ENCODE data around the gene COL23A1.

COL23A1 gene

GRCh38 chr5:178527458-178528307 is 62.5 kb downstream of the COL23A1 start:
- H3K27me3 ChIP-seq (ENCODE audit: insufficient read depth, low read length) = no peaks in the 10 kb centered on the region
- peaks cover 16% of the 10 kb centered on the region for H3K4me1 ChIP-seq (ENCODE audit: insufficient read depth, low read length)

GRCh38 chr5:178526773-178527457 is 63.3 kb downstream of the COL23A1 start:
- no peaks in the 10 kb centered on the region for H3K9me3 ChIP-seq (ENCODE audit: insufficient read depth, low read depth, low read length)
- no peaks in the 10 kb centered on the region for H3K27me3 ChIP-seq (ENCODE audit: insufficient read depth, low read length)
- no peak overlapping the region; the same call in 1 of the 2 replicates for H3K9ac ChIP-seq (ENCODE audit: low read depth, low read length)
- no peaks in the 10 kb centered on the region for H3K36me3 ChIP-seq (ENCODE audit: insufficient read depth, low read depth, low read length)
- H3K4me3 ChIP-seq (ENCODE audit: low read length) = peak overlapping the region; percentile 20; the same call in 1 of the 2 replicates
- peaks cover 16% of the 10 kb centered on the region for H3K4me1 ChIP-seq (ENCODE audit: insufficient read depth, low read length)
- no peak overlapping the region for H3K27ac ChIP-seq (ENCODE audit: low read length)

More at GRCh38 chr5:178527458-178528307, 62.5 kb downstream of the COL23A1 start:
- no peak overlapping the region for H3K9ac ChIP-seq (ENCODE audit: low read depth, low read length)
- no peaks in the 10 kb centered on the region for H3K9me3 ChIP-seq (ENCODE audit: insufficient read depth, low read depth, low read length)
- H3K36me3 ChIP-seq (ENCODE audit: insufficient read depth, low read depth, low read length) = no peaks in the 10 kb centered on the region
- H3K27ac ChIP-seq (ENCODE audit: low read length) = no peak overlapping the region
- H3K4me3 ChIP-seq (ENCODE audit: low read length) = no peak overlapping the region

- Histone ChIP-seq H3K4me3 (ENCODE audit: low read length) (peak overlapping the region; percentile 20; the same call in 1 of the 2 replicates), H3K36me3 (ENCODE audit: insufficient read depth, low read depth, low read length) (no peaks in the 10 kb centered on the region), H3K9ac (ENCODE audit: low read depth, low read length) (peak overlapping the region; percentile 26), H3K4me1 (ENCODE audit: insufficient read depth, low read length) (peaks cover 16% of the 10 kb centered on the region), H3K27me3 (ENCODE audit: insufficient read depth, low read length) (no peaks in the 10 kb centered on the region), H3K9me3 (ENCODE audit: insufficient read depth, low read depth, low read length) (no peaks in the 10 kb centered on the region), H3K27ac (ENCODE audit: low read length) (no peak overlapping the region)
Measured at GRCh38 chr5:178525906-178526732, 64.1 kb downstream of the COL23A1 start.

- H3K27me3 ChIP-seq (ENCODE audit: insufficient read depth, low read length) = no peaks in the 10 kb centered on the region
- no peaks in the 10 kb centered on the region for H3K36me3 ChIP-seq (ENCODE audit: insufficient read depth, low read depth, low read length)
- no peaks in the 10 kb centered on the region; the same call in 1 of the 2 replicates for H3K9me3 ChIP-seq (ENCODE audit: insufficient read depth, low read depth, low read length)
- no peak overlapping the region for H3K27ac ChIP-seq (ENCODE audit: low read length)
- no peak overlapping the region for H3K9ac ChIP-seq (ENCODE audit: low read depth, low read length)
- H3K4me1 ChIP-seq (ENCODE audit: insufficient read depth, low read length) = peaks cover 16% of the 10 kb centered on the region
- no peak overlapping the region for H3K4me3 ChIP-seq (ENCODE audit: low read length)
Measured at GRCh38 chr5:178524093-178524882, 65.9 kb downstream of the COL23A1 start.

- H3K36me3 ChIP-seq (ENCODE audit: insufficient read depth, low read depth, low read length) = no peaks in the 10 kb centered on the region
- no peak overlapping the region for H3K9ac ChIP-seq (ENCODE audit: low read depth, low read length)
- no peaks in the 10 kb centered on the region for H3K27me3 ChIP-seq (ENCODE audit: insufficient read depth, low read length)
- H3K4me3 ChIP-seq (ENCODE audit: low read length) = no peak overlapping the region
- peaks cover 15% of the 10 kb centered on the region for H3K4me1 ChIP-seq (ENCODE audit: insufficient read depth, low read length)
- H3K27ac ChIP-seq (ENCODE audit: low read length) = no peak overlapping the region
- no peaks in the 10 kb centered on the region; the same call in 1 of the 2 replicates for H3K9me3 ChIP-seq (ENCODE audit: insufficient read depth, low read depth, low read length)
Measured at GRCh38 chr5:178522361-178522760, 67.8 kb downstream of the COL23A1 start.

- Histone ChIP-seq H3K36me3 (ENCODE audit: insufficient read depth, low read depth, low read length) (no peaks in the 10 kb centered on the region), H3K9ac (ENCODE audit: low read depth, low read length) (no peak overlapping the region), H3K9me3 (ENCODE audit: insufficient read depth, low read depth, low read length) (no peaks in the 10 kb centered on the region; the same call in 1 of the 2 replicates), H3K4me3 (ENCODE audit: low read length) (no peak overlapping the region), H3K27ac (ENCODE audit: low read length) (no peak overlapping the region), H3K27me3 (ENCODE audit: insufficient read depth, low read length) (no peaks in the 10 kb centered on the region), H3K4me1 (ENCODE audit: insufficient read depth, low read length) (no peaks in the 10 kb centered on the region; the same call in 1 of the 2 replicates)
Measured at GRCh38 chr5:178520851-178521250, 69.3 kb downstream of the COL23A1 start.

GRCh38 chr5:178519804-178520203 is 70.4 kb downstream of the COL23A1 start:
- Histone ChIP-seq H3K27me3 (ENCODE audit: insufficient read depth, low read length) (no peaks in the 10 kb centered on the region), H3K9me3 (ENCODE audit: insufficient read depth, low read depth, low read length) (no peaks in the 10 kb centered on the region; the same call in 1 of the 2 replicates), H3K36me3 (ENCODE audit: insufficient read depth, low read depth, low read length) (no peaks in the 10 kb centered on the region), H3K9ac (ENCODE audit: low read depth, low read length) (no peak overlapping the region), H3K27ac (ENCODE audit: low read length) (no peak overlapping the region), H3K4me1 (ENCODE audit: insufficient read depth, low read length) (no peaks in the 10 kb centered on the region), H3K4me3 (ENCODE audit: low read length) (no peak overlapping the region)

- Histone ChIP-seq H3K27ac (ENCODE audit: low read length) (no peak overlapping the region), H3K36me3 (ENCODE audit: insufficient read depth, low read depth, low read length) (no peaks in the 10 kb centered on the region), H3K4me3 (ENCODE audit: low read length) (no peak overlapping the region), H3K9ac (ENCODE audit: low read depth, low read length) (no peak overlapping the region), H3K27me3 (ENCODE audit: insufficient read depth, low read length) (no peaks in the 10 kb centered on the region), H3K9me3 (ENCODE audit: insufficient read depth, low read depth, low read length) (no peaks in the 10 kb centered on the region; the same call in 1 of the 2 replicates), H3K4me1 (ENCODE audit: insufficient read depth, low read length) (no peaks in the 10 kb centered on the region)
Measured at GRCh38 chr5:178519155-178519554, 71.0 kb downstream of the COL23A1 start.

- no peak overlapping the region for H3K27ac ChIP-seq (ENCODE audit: low read length)
- H3K27me3 ChIP-seq (ENCODE audit: insufficient read depth, low read length) = no peaks in the 10 kb centered on the region
- no peak overlapping the region for H3K9ac ChIP-seq (ENCODE audit: low read depth, low read length)
- H3K36me3 ChIP-seq (ENCODE audit: insufficient read depth, low read depth, low read length) = no peaks in the 10 kb centered on the region
- H3K9me3 ChIP-seq (ENCODE audit: insufficient read depth, low read depth, low read length) = no peaks in the 10 kb centered on the region; the same call in 1 of the 2 replicates
- no peak overlapping the region for H3K4me3 ChIP-seq (ENCODE audit: low read length)
- no peaks in the 10 kb centered on the region for H3K4me1 ChIP-seq (ENCODE audit: insufficient read depth, low read length)
Measured at GRCh38 chr5:178516504-178517235, 73.5 kb downstream of the COL23A1 start.

GRCh38 chr5:178515776-178516503 is 74.3 kb downstream of the COL23A1 start:
- no peaks in the 10 kb centered on the region for H3K4me1 ChIP-seq (ENCODE audit: insufficient read depth, low read length)
- H3K27ac ChIP-seq (ENCODE audit: low read length) = no peak overlapping the region
- no peaks in the 10 kb centered on the region for H3K36me3 ChIP-seq (ENCODE audit: insufficient read depth, low read depth, low read length)
- H3K9me3 ChIP-seq (ENCODE audit: insufficient read depth, low read depth, low read length) = no peaks in the 10 kb centered on the region; the same call in 1 of the 2 replicates
- H3K4me3 ChIP-seq (ENCODE audit: low read length) = no peak overlapping the region
- no peak overlapping the region for H3K9ac ChIP-seq (ENCODE audit: low read depth, low read length)
- H3K27me3 ChIP-seq (ENCODE audit: insufficient read depth, low read length) = no peaks in the 10 kb centered on the region

Data from iPS-20b (cell line).